ENCODE results near the gene DIABLO.

DNA sequence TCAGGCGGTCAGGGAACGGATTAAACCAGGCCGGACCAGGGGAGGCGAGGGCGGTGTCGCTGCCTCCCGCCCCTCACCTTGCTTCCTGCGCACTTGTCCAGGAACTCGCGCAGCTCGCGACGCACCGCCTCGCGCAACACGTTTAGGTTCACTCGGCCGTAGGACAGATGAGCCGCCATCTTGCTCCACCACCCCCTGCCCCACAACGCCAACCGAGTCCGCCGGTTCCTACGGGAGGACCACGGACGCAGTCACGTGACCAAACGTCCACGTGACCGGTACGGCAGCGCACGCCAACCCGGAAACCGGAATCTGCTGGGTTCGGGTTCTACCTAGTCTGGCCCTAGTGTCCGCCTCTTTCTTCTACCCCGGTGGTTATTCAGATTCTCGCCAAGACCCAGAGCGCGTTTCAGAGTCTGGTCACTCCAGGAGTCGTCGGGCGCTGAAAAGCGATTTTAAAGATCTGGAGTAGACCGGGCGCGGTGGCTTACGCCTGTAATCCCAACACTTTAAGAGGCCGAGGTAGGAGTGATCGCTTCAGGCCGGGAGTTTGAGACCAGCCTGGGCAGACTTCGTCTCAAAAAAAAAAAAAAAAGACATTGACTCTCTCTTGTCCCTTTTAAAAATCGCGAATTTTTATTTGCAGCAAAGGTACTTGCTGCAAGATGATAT lies 40.5 kb upstream of the DIABLO start, which contains the start of gene VPS33A:
- TF ChIP-seq EZH2 (optimal IDR thresholded peaks at IDR 0.05; ENCODE audit: low read depth, low read length) (no peak), EZH2phosphoT487 (IDR thresholded peaks at IDR 0.05; ENCODE audit: low read length) (no peak)
- TF ChIP-seq, protein P1, sequence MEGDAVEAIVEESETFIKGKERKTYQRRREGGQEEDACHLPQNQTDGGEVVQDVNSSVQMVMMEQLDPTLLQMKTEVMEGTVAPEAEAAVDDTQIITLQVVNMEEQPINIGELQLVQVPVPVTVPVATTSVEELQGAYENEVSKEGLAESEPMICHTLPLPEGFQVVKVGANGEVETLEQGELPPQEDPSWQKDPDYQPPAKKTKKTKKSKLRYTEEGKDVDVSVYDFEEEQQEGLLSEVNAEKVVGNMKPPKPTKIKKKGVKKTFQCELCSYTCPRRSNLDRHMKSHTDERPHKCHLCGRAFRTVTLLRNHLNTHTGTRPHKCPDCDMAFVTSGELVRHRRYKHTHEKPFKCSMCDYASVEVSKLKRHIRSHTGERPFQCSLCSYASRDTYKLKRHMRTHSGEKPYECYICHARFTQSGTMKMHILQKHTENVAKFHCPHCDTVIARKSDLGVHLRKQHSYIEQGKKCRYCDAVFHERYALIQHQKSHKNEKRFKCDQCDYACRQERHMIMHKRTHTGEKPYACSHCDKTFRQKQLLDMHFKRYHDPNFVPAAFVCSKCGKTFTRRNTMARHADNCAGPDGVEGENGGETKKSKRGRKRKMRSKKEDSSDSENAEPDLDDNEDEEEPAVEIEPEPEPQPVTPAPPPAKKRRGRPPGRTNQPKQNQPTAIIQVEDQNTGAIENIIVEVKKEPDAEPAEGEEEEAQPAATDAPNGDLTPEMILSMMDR (IDR thresholded peaks at IDR 0.05; ENCODE audit: low read length), result no peak

All from MM.1S (cell line).